Kidney (tissue), 14 donors: ENCODE data around the gene HCFC1. TPM values are rescaled to one million over a fixed set of nuclear protein-coding genes. Genes with fewer than 3 reads are reported as not detected.

ENCODE experiments used
- DNase-seq, 5 donors: peaks; one replicate each; pipeline ENCODE4 v3.0.0-alpha.2; 2013 to 2020
- FAIRE-seq: peaks from 2 replicates; lab custom pipeline; 2012; peaks lifted over from hg19 to GRCh38; lab: Jason Lieb, UNC
- H3K27ac ChIP-seq, 2 donors: one replicate each; pipeline ENCODE4 v1.7.0; 2013; ENCODE audit warnings: low read depth in 2 of 2, low read length in 2 of 2, inconsistent platforms in 1 of 2
- H3K27me3 ChIP-seq: one replicate; pipeline ENCODE4 v1.7.1; 2013; ENCODE audit warnings: low read length, inconsistent platforms; ENCODE audit not compliant: control insufficient read depth, insufficient read depth
- H3K36me3 ChIP-seq, 3 donors: one replicate each; pipeline versions ENCODE4 v1.7.0 to v1.7.1; 2013; ENCODE audit warnings: low read length in 3 of 3, control low read depth in 1 of 3, inconsistent platforms in 1 of 3; ENCODE audit not compliant: insufficient read depth in 3 of 3, control insufficient read depth in 2 of 3
- H3K4me1 ChIP-seq, 3 donors: one replicate each; pipeline versions ENCODE4 v1.7.0 to v1.7.1; 2013; ENCODE audit warnings: low read length in 3 of 3, inconsistent platforms in 1 of 3, low read depth in 1 of 3; ENCODE audit not compliant: control insufficient read depth in 2 of 3, insufficient read depth in 2 of 3
- H3K4me3 ChIP-seq, 3 donors: one replicate each; pipeline versions ENCODE4 v1.7.0 to v1.8.1; 2013; ENCODE audit warnings: low read length in 3 of 3, control low read depth in 1 of 3, inconsistent platforms in 1 of 3
- H3K9ac ChIP-seq, 3 donors: one replicate each; pipeline versions ENCODE4 v1.7.0 to v1.7.1; 2013; ENCODE audit warnings: low read length in 3 of 3, control low read depth in 1 of 3, inconsistent platforms in 1 of 3
- H3K9me3 ChIP-seq, 3 donors: one replicate each; pipeline versions ENCODE4 v1.7.0 to v1.7.1; 2013; ENCODE audit warnings: low read length in 3 of 3, control low read depth in 1 of 3, inconsistent platforms in 1 of 3; ENCODE audit not compliant: control insufficient read depth in 2 of 3, insufficient read depth in 1 of 3
- intact Hi-C: fragments of 100-400 bp; cut with DNase I; formaldehyde crosslinking; loops from one replicate; pipeline ENCODE4 v1.11.1; 2022
- polyA plus RNA-seq: library from polyadenylated mRNA; stranded (reverse); fragments of 350-450 nt; fragmentation: Illumina TruSeq; extraction: RNeasy Lipid Tissue Mini Kit (QIAGEN cat#74804); gene quantifications from one replicate; pipeline ENCODE4 v1.2.3, GENCODE V29; 2014; ENCODE audit warnings: low read depth, low replicate concordance; ENCODE audit not compliant: insufficient read depth
- total RNA-seq: library from RNA; stranded (reverse); fragmentation: NEBNext Ultra II Directional; extraction: Animal tissue kit (Norgen Biotek cat#: 25700); gene quantifications from one replicate; pipeline ENCODE4 v1.2.1, GENCODE V29; 2021
- TF ChIP-seq, protein P1 (sequence below): IDR thresholded peaks from 3 replicates; pipeline ENCODE4 v1.5.1; 2012; ENCODE audit warnings: mild to moderate bottlenecking, moderate library complexity, borderline replicate concordance; ENCODE audit not compliant: insufficient read depth; ENCODE audit errors: extremely low read depth
- donor health status: control.
- donor health status: control.
- donor health status: control.
- donor health status: control.
- donor health status: control.
- donor health status: DM: yes; HTN: yes; CAD: no.
- donor health status: Normal renal cell carcinoma (clear cell type).

The HCFC1 gene
- total and polyA plus RNA-seq, 2 donors from 2014 or later = 13.5 to 54.6 TPM

DNA sequence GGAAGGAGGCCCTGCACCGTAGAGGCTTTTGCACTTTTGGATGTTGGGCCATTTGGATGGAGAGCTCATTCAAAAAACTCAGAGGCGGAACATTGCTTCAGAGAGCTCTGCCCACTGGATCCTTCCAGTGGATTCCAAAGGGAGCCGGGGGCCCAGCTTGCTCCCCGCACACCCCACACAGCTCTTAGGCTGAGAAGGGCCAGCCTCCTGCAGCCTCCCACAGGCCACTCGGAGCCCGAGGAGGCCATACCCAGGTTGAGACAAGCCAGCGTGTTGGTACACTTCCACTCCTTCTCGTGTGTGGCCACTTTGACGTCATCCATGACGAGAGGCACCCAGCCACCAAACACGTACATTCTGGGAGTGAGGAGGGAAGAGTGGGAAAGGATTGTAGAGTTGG is 10.3 kb downstream of the HCFC1 start:
- Histone ChIP-seq H3K27me3 (no peaks in the 10 kb centered on the region), H3K4me1 (peaks cover 0 to 7% (median 0%) of the 10 kb centered on the region in 3 donors), H3K4me3 (no peak overlapping the region), H3K36me3 (peaks cover 4 to 24% (median 22%) of the 10 kb centered on the region in 3 donors), H3K9me3 (no peaks in the 10 kb centered on the region), H3K9ac (no peak overlapping the region), H3K27ac (no peak overlapping the region)
- FAIRE-seq (no peak), DNase-seq (no peak)
- TF ChIP-seq, protein P1, sequence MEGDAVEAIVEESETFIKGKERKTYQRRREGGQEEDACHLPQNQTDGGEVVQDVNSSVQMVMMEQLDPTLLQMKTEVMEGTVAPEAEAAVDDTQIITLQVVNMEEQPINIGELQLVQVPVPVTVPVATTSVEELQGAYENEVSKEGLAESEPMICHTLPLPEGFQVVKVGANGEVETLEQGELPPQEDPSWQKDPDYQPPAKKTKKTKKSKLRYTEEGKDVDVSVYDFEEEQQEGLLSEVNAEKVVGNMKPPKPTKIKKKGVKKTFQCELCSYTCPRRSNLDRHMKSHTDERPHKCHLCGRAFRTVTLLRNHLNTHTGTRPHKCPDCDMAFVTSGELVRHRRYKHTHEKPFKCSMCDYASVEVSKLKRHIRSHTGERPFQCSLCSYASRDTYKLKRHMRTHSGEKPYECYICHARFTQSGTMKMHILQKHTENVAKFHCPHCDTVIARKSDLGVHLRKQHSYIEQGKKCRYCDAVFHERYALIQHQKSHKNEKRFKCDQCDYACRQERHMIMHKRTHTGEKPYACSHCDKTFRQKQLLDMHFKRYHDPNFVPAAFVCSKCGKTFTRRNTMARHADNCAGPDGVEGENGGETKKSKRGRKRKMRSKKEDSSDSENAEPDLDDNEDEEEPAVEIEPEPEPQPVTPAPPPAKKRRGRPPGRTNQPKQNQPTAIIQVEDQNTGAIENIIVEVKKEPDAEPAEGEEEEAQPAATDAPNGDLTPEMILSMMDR = no peak
- intact Hi-C loops = no loop called here

DNA sequence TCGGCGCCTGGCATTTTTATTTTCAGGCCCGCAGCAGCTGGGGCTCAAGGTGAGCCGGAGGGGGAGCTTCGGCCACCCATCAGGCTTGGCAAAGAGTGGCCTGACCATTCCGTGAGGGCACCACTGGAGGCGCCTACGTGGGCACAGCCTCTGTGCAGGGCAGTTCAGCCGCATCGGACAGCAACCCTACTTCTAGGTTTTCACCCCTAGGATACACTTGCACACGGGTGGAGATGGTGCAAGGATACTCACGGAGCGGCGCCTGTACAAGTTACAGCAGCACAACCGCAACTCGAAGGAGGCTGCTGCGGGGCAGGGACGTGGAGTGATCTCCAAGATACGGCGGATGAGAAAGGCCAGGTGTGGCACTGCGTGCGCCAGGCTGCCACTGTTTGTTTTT is 10.8 kb downstream of the HCFC1 start:
- no peak overlapping the region for H3K9ac ChIP-seq
- H3K4me1 ChIP-seq = peaks cover 0 to 2% (median 0%) of the 10 kb centered on the region in 3 donors
- no peak for DNase-seq
- no peak overlapping the region for H3K4me3 ChIP-seq
- H3K27ac ChIP-seq = no peak overlapping the region
- no peak for FAIRE-seq
- H3K9me3 ChIP-seq = no peaks in the 10 kb centered on the region
- no peaks in the 10 kb centered on the region for H3K27me3 ChIP-seq
- TF ChIP-seq, protein P1 = no peak
- peaks cover 4 to 26% (median 22%) of the 10 kb centered on the region in 3 donors for H3K36me3 ChIP-seq
- intact Hi-C loops = no loop called here

DNA sequence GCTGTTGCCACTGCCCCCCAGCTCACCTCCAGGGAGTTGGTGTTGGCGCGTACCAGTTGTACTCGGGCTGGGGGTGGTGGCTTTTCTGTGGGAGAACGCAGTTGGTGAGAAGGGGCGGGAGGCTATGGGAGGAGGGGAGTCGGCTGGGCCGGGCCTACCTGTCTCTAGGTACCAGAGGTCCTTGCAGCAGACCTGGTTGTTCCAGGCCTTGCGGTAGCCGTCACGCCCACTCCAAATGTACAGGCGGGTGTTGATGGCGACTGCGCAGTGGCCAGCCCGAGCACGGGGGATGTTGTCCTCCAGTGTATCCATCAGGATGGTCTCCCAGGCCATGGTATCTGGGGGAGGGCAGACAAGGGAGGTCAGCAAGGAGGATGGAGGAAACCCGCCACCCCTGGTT is 11.5 kb downstream of the HCFC1 start:
- DNase-seq (no peak), FAIRE-seq (no peak)
- H3K36me3 ChIP-seq = peaks cover 4 to 32% (median 22%) of the 10 kb centered on the region in 3 donors
- no peak overlapping the region for H3K4me3 ChIP-seq
- no peaks in the 10 kb centered on the region for H3K4me1 ChIP-seq
- H3K9ac ChIP-seq = no peak overlapping the region
- no peaks in the 10 kb centered on the region for H3K9me3 ChIP-seq
- H3K27ac ChIP-seq = no peak overlapping the region
- TF ChIP-seq, protein P1 = no peak
- intact Hi-C loops = no loop called here
- no peaks in the 10 kb centered on the region for H3K27me3 ChIP-seq

DNA sequence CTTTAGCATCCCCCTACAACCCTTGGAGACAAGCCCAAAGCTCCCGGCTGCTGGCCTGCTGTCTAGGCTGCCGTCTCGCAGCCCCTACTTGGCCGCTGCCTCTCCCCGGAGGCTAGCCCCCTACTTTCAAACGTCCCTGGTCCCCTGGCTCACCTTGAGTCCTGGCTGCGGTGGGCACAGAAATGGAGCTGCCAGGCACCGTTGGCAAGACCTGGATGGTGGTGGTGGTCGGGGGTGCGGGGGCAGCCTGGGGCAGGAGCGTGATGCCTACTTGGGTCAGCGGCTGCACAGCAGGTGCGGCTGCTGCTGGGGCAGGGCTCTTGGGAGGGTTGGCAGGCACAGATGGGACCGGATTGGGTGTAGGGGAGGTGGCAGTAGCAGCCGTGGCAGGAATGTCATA is 12.0 kb downstream of the HCFC1 start:
- no peak for DNase-seq
- Histone ChIP-seq H3K27me3 (no peaks in the 10 kb centered on the region), H3K9ac (no peak overlapping the region), H3K27ac (no peak overlapping the region), H3K36me3 (peaks cover 4 to 32% (median 22%) of the 10 kb centered on the region in 3 donors), H3K9me3 (no peaks in the 10 kb centered on the region), H3K4me1 (no peaks in the 10 kb centered on the region), H3K4me3 (no peak overlapping the region)
- intact Hi-C loops = loop anchor here (10.0 kb wide), 1 partner anchor 195 kb away; the partner anchor contains the start of gene PLXNB3
- TF ChIP-seq, protein P1 = no peak
- FAIRE-seq = no peak
